HG02642 (cell line): ENCODE measurements around the gene ZNF678.
"Not testable (repeated sequence)": the region's sequence is repeated elsewhere in the genome, so short reads cannot be mapped to it uniquely, and the experiment has no call there.

ENCODE experiments used
- ATAC-seq: cut with Tn5 transposase; IDR thresholded peaks from one replicate; pipeline ENCODE4 v1.9.1; 2021; ENCODE audit warnings: mild to moderate bottlenecking; ENCODE audit not compliant: unreplicated experiment, poor library complexity

Gene ZNF678

DNA sequence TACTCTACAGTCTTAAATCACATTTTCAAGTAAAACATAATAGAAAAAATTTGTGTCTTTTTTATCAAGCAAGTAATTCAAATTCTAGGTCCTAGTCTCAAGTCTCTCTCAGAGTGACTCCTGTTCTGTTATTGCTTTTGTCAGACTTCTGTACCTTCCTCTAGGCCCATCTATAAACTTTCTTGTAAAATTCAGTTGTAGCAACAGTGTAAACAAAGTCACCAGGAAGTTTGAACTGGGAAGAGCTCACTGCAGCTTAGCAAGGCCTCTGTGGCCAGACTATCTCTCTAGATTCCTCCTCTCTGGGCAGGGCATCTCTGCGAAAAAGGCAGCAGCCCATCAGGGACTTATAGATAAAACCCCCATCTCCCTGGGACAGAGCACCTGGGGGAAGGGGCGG is 13.5 kb upstream of the ZNF678 start:
- ATAC-seq = no peak

DNA sequence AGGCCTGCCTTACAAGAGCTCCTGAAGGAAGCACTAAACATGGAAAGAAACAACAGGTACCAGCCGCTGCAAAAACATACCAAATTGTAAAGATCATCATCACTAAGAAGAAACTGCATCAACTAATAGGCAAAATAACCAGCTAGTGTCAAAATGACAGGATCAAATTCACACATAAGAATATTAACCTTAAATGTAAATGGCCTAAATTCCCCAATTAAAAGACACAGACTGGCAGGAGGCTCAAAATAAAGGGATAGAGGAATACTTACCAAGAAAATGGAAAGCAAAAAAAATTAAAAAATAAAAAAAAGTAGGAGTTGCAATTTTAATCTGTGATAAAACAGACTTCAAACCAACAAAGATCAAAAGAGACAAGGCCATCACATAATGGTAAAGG is 11.5 kb upstream of the ZNF678 start:
- not testable (repeated sequence) for ATAC-seq

DNA sequence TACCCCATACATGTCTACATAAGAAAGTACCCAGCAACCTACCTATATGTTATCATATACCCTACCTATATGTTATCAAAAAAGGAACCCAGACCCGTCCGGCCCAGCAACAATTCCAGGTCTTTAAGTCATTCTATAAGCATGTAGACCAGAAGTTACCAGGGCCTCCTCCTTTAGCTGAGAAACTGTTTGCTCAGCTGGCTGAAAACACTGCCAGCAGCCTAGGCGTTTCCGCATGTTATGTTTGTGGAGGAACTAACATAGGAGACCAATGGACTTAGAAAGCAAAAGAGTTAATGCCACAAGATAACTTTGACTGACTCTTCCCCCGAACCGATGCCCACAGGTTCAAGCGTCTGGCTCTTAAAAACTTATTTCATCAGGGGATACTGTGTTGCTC is 7.1 kb upstream of the ZNF678 start:
- no peak for ATAC-seq

DNA sequence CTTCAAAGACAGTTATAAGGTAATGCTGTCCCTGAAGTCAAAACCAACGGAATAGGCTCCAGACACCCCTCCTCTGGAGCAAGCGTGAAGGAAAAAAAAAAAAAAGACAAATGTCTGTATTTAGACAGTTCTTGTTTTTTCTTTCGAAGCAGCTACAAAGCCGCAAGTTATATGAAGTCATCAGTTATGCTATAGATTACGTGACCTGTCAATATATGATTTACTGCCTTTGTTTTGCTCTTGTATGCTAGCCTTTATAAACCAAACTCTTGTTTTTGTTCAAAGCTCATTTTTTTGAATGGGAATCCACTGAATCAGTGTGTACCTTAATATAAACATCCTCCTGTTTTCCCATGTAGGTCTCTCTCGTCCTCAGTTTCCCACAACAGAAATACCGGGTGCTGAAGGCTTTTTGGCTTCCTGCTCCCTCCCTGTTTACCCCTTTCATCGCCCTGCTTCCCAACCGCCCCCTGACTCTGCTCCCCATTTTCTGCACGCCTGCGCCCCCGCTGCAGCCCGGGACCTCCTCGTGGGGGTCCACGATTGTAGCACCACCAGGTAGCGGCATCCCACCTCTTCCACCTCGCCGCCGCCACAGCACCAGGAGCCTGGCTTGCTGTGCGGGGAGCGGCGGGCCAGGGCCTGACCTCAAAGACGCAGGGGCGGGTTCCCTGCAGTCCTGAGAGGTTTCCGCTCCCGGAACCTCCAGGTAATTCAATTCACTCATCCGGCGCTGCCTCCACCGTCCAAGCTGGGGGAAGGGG is 5.2 kb upstream of the ZNF678 start:
- ATAC-seq = no peak

DNA sequence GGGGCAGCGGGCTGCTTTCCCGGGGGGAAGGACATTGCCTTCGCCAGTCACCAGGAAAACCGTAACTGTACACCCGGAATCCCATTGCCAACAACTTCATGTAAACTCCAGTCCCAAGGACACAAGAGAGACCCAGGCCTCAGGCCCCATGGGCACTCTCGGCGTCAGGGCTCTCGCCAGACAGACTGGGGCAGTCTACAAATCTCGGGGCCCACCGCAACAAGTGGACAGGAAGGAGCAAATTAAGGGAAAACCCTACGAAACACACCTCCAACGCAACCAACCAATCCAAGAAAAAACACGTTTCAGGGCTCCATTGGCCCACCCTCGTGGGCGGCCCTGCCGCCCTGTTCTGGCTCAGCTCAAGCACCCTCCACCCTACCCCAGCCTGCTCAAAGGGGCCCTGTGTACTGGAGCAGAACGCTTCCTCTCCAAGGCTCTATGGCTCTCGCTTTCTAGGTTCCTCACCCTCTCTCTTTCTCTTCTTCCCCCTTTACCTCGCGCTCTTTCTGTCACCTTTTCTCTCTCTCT is 4.6 kb upstream of the ZNF678 start:
- no peak for ATAC-seq

DNA sequence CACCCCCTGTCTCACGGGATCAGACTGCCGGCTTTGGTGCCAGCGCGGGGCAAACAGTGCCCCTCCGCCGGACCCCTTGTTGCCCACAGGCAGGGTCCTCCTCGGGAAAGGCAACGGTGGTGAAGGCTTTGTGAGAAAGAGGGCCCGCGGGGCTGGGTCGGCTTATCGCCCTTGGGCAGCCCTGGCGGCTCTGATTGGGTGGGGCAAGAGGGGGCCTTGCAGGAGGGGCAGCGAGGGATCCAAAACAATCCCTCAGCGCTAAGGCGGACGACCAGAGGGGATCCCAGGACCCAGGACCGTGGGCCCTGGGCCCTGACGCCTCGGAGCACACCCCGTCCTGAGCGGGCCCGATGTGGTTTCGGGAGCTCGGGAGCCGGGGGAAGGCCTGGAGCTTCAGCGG is 3.9 kb upstream of the ZNF678 start:
- no peak for ATAC-seq

DNA sequence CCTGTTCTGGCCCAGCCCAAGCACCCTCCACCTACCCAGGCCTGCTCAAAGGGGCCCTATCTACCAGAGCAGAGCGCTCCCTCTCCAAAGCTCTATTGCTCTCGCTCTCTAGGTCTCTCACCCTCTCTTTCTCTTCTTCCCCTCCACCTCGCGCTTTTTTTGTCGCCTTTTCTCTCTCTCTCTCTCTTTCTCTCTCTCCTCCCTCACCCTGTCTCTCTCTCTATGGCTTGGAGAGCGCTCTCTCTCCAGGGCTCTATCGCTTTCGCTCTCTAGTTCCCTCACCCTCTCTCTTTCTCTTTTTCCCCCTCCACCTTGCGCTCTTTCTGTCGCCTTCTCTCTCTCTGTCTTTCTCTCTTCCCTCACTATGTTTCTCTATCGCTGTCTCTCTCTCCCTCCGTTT is 3.4 kb upstream of the ZNF678 start:
- no peak for ATAC-seq

DNA sequence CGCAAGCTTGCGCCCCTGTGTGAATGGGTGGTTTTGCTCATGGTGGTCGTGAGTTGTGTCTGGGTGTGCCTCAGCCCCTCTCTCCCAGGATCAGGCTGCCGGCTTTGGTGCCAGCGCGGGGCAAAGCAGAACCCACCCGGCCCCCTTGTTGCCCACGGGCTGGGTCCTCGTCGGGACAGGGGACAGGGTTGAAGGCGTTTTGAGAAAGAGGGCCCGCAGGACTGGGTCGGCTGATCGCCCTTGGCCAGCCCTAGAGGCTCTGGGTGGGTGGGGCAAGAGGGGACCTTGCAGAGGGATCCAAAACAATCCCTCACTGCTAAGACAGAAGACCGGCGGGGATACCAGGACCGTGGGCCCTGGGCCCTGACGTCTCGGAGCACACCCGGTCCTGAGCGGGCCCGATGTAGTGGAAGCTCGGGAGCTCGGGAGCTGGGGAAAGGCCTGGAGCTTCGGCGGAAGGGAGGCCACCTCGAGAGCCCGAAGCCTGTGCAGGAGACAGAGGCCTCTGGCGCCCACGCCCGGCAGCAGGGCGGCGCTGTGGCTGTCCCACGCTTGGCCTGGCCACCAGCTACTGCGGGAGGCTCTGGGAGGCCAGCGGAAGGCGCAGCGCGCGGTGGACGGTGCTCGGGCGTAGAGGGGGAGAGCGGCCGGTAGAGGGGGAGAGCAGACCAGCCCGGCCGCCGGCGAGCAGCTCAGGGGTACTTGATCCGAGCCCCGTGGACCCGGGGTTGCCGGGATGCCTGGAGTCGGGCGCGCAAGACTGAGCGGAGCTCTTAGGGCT is 2.8 kb upstream of the ZNF678 start:
- ATAC-seq = no peak

DNA sequence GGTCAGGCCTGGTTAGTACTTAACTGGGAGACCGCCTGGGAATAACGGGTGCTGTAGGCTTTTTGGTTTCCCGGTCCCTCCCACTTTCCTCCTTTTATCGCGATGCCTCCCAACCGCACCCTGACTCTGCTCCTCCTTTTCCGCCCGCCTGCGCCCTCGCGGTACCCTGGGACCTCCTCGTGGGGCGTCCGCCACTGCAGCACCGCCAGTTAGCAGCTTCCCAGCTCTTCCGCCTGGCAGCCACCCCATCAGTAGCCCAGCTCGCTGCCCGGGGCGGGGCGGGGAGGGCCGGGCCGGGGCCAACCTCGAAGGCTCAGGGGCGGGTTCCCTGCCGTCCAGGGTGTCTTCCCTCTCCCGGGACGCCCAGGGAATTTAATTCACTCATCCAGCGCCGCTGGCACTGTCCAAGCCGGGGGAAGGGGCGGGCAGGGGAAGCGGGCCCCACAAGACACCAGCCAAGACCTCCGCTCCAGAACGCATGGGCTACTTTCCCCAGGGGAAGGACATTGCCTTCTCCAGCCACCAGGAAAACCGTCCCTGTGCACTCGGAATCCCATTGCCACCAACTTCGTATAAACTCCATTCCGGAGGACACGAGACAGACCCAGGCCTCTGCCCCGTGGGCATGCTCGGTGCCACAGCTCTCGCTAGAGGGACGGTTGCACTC is 2.0 kb upstream of the ZNF678 start:
- ATAC-seq = no peak

DNA sequence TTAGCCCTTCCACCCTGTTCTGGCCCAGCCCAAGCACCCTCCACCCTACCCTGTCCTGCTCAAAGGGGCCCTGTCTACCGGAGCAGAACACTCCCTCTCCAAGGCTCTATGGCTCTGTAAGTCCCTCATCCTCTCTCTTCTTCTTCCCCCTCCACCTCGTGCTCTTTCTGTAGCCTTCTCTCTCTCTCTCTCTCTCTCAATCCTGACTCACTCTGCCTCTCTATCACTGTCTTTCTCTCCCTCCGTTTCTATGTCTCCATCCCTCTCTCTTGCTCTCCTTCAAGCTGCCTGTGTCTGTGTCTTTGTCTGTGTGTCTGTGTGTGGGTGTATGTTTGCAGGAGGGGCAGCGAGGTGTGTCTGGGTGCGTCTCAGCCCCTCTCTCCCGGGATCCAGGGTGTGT is 1.3 kb upstream of the ZNF678 start:
- no peak for ATAC-seq

DNA sequence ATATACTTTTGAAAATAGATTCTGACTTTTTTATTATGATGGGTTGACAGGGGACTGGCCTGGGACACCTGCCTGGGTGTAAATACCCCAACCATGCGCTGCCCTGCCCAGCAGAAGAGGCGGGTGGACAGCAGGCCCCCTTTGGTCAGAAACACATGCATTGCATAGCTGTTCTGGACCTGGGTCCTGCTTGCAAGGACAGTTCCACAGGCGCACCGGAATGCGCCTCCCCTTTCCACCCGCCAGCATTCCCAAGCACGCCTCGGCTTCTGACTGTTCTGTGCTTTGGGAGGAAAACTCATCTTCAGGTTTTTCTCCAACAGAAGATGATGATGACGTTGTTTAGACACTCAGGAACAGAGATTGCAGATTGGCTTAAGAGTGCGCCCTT is 428 bp upstream of the ZNF678 start:
- no peak for ATAC-seq

DNA sequence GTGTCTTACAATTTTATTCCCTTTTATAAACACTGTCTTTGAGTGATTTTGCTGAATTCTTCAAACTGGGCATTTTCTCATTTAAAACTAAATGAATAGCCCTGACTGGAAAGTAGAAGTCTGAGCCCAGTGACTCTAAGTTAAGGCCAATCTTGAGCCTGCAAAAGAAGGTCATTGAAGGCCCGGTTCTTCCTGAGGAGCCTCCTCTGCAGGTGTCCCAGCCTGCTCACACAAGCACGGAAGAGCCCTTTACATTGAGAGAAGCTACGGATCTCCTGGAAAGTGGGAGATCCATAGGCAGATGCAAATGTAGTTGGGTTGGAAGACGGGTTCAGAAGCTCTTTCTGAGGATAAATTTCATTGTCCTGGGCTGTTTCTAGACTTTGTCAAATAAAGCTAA is 3.9 kb downstream of the ZNF678 start:
- no peak for ATAC-seq

DNA sequence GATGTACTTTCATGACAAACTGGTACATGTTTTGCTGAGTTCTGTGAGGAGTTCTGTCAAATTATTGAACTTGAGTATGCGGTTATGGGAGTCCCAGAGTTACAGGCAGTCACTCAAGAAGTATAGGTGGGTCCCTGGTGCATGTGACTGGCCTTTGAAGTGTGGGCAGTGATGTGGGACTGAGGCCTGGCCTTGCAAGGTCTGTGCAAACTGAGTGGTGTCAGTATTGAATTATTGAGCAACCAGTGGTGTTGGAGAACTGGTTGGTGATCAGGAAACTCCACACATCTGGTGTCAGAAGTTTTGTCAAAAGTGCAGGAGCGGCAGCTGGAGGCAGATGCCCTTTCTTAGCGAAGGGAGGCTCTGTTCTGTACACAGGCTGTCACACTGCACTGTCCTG is 5.2 kb downstream of the ZNF678 start:
- ATAC-seq = no peak

DNA sequence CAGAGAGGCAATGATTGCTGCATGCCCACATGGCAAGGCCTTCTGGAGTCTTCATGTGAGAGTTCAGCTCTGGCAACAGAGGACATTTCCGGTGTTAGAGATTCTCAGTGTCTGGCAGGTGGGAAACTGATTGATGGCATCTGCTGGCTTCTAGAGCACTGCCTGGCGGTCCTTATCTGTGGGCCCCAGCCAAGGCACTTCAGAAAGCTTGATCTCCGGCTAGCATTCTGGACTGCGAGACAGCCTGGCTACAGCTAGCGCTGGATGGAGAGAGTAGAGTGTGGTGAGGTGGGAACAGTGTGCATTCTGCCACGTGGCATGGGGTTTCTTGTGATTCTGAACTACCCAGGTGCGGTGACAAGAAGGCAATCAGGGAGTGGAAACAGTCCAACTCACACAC is 9.4 kb downstream of the ZNF678 start:
- no peak for ATAC-seq

DNA sequence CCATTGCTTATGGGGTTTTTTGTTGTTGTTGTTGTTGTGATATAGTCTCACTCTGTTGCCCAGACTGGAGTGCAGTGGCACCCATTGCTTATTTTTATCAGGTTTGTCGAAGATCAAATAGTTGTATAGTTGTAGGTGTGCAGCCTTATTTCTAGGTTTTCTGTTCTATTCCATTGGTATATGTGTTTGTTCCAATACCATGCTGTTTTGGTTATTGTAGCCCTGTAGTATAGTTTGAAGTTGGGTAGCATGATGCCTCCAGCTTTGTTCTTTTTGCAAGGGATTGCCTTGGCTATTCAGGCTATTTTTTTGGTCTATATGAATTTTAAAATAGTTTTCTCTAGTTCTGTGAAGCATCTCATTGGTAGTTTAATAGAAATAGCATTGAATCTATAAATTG is 11.6 kb downstream of the ZNF678 start:
- no peak for ATAC-seq

DNA sequence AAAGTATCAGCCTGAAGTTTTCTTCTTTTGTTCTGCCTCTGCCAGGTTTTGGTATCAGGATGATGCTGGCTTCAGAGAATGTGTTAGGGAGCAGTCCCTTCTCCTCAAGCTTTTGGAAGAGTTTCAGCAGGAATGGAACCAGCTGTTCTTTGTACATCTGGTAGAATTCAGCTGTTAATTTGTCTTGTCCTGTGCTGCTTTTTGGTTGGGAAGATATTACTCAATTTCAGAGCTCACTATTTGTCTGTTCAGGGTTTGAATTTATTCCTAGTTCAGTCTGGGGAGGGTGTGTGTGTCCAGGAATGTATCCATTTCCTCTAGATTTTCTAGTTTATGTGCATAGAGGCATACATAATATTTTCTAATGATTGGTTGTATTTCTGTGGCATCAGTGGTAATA is 12.8 kb downstream of the ZNF678 start:
- no peak for ATAC-seq

DNA sequence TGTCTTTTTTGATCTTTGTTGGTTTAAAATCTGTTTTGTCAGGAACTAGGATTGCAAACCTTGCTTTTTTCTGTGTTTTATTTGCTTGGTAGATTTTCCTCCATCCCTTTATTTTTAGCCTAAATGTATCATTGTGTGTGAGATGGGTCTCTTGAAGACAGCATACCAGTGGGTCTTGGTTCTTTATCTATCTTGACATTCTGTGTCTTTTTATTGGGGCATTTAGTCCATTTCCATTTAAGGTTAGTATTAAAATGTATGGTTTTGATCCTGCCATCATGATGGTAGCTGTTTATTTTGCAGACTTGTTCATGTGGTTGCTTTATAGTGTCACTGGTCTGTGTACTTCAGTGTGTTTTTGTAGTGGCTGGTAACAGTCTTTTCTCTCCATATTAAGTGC is 14.1 kb downstream of the ZNF678 start:
- ATAC-seq = no peak

DNA sequence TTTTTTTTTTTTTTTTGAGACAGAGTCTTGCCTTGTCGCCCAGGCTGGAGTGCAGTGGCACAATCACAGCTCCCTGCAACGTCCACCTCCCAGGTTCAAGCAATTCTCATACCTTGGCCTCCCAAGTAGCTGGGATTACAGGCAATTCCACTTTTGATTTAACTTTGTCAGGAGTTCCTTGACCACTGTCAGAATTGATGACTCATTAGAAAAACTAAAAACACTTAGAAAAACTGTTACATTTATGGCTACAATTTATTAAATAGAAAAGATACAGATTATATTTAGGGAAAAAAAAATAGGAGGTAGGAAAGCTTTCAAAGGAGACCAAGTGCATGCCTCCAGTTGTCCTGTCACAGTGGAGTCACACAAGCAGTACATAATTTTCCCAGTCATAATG is 20.0 kb downstream of the ZNF678 start:
- no peak for ATAC-seq

DNA sequence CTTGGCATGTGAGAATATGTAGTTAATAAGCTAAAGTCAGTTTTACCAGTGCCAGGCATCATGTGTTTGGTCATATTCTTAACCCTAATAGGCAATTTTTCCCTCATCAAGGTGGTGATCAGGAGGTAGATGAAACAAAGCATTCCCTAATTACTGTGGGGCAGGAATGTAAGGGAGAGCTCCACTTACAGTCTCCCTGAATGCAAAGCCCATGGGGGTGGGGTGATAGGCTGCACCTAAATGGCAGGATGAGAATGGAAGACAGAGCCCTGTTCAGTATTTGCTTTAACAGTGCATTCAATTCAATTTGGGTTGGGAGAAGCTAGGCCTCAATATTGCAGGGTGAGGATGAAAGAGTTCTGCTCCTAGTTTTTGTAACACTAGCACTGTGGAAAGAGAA is 23.4 kb downstream of the ZNF678 start:
- no peak for ATAC-seq

DNA sequence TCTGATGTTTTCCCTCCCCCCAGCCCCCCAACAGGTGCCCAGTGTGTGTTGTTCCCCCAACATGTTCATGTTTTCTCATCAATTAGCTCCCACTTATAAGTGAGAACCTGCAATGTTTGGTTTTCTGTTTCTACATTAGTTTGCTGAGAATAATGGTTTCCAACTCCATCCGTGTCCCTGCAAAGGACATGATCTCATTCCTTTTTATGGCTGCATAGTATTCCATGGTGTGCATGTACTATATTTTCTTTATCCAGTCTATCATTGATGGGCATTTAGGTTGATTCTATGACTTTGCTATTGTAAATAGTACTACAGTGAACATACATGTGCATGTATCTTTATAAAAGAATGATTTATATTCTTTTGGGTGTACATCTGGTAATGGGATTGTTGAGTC is 24.6 kb downstream of the ZNF678 start:
- ATAC-seq = no peak

DNA sequence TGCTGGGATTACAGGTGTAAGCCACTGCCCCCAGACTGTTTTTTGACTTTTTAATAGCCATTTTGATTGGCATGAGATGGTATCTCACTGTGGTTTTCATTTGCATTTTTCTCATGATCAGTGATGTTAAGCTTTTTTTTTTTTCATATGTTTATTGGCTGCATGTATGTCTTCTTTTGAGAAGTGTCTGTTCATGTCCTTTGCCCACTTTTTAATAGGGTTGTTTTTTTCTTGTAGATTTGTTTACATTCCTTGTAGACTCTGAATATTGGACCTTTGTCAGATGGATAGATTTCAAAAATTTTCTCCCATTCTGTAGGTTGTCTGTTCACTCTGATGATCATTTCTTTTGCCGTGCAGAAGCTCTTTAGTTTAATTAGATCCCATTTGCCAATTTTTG is 25.4 kb downstream of the ZNF678 start:
- not testable (repeated sequence) for ATAC-seq
